Activated naive CD4-positive, alpha-beta T cell treated with anti-CD3 and anti-CD28 coated beads, Interleukin-2, amount 50 U/mL, for 72 hours (primary cell): ENCODE results near the gene POLR2E. TPM values are rescaled to one million over a fixed set of nuclear protein-coding genes. Genes with fewer than 3 reads are reported as not detected.

Source experiments
- ATAC-seq, 2 donors: fragments of 150-1000 bp; cut with Tn5 transposase; 2 replicates each; pipeline ENCODE4 v1.10.0; 2021; ENCODE audit warnings: mild to moderate bottlenecking in 2 of 2, moderate library complexity in 2 of 2
- DNase-seq, 2 donors: peaks; one replicate each; pipeline ENCODE4 v3.0.0; 2021 to 2022; ENCODE audit warnings: low spot score in 2 of 2
- H3K27ac Mint-ChIP-seq, 2 donors: one replicate each; pipeline ENCODE4 v1.8.0; 2022; ENCODE audit warnings: mild to moderate bottlenecking in 2 of 2, mixed read lengths in 2 of 2
- H3K36me3 Mint-ChIP-seq, 2 donors: one replicate each; pipeline ENCODE4 v1.8.0; 2022; ENCODE audit warnings: mixed read lengths in 2 of 2
- H3K9me3 Mint-ChIP-seq, 2 donors: one replicate each; pipeline ENCODE4 v1.8.0; 2022; ENCODE audit warnings: mixed read lengths in 2 of 2
- total RNA-seq, 2 donors: library from RNA; stranded (reverse); gene quantifications; one replicate each; pipeline ENCODE4 v1.2.3, GENCODE V29; 2022

POLR2E gene
- total RNA-seq, 2 donors from 2014 or later, result 248 to 259 TPM

GRCh38 chr19:1081301-1082164 is 13.6 kb downstream of the POLR2E start:
- ATAC-seq (no peak), DNase-seq (no peak)
- H3K9me3 Mint-ChIP-seq, result no peaks in the 10 kb centered on the region
- peak overlapping the region in 1 of 2 donors; percentile 54 for H3K27ac Mint-ChIP-seq
- peaks cover 11 to 42% of the 10 kb centered on the region in 2 donors for H3K36me3 Mint-ChIP-seq

GRCh38 chr19:1080360-1081161 is 14.6 kb downstream of the POLR2E start:
- H3K36me3 Mint-ChIP-seq, result peaks cover 17 to 49% of the 10 kb centered on the region in 2 donors
- DNase-seq (no peak), ATAC-seq (no peak)
- H3K27ac Mint-ChIP-seq, result no peak overlapping the region
- H3K9me3 Mint-ChIP-seq, result no peaks in the 10 kb centered on the region

- peaks cover 20 to 54% of the 10 kb centered on the region in 2 donors for H3K36me3 Mint-ChIP-seq
- H3K27ac Mint-ChIP-seq, result peak overlapping the region in 1 of 2 donors; percentile 44
- ATAC-seq (peak; percentile 8), DNase-seq (peak; percentile 70 to 85)
- H3K9me3 Mint-ChIP-seq, result no peaks in the 10 kb centered on the region
These were observed 15.5 kb downstream of the POLR2E start for GRCh38 chr19:1079566-1080111.

- ATAC-seq (peak; percentile 84 to 87), DNase-seq (peak; percentile 87 to 92)
- no peaks in the 10 kb centered on the region for H3K9me3 Mint-ChIP-seq
- H3K36me3 Mint-ChIP-seq, result peaks cover 28 to 52% of the 10 kb centered on the region in 2 donors
- H3K27ac Mint-ChIP-seq, result peak overlapping the region; percentile 89 to 92
These were observed 18.2 kb downstream of the POLR2E start for GRCh38 chr19:1076951-1077350.

GRCh38 chr19:1076046-1076386 is 19.2 kb downstream of the POLR2E start:
- Mint-ChIP-seq H3K27ac (peak overlapping the region; percentile 67 to 97), H3K36me3 (peaks cover 31 to 52% of the 10 kb centered on the region in 2 donors), H3K9me3 (no peaks in the 10 kb centered on the region)
- DNase-seq, result no peak
- no peak for ATAC-seq

- peaks cover 27 to 40% of the 10 kb centered on the region in 2 donors for H3K36me3 Mint-ChIP-seq
- peak; percentile 80 to 86 for DNase-seq
- peak; percentile 18 to 39 for ATAC-seq
- no peaks in the 10 kb centered on the region for H3K9me3 Mint-ChIP-seq
- H3K27ac Mint-ChIP-seq, result no peak overlapping the region
These were observed 20.5 kb downstream of the POLR2E start for GRCh38 chr19:1074544-1075283.

GRCh38 chr19:1073956-1074517 is 21.1 kb downstream of the POLR2E start:
- H3K9me3 Mint-ChIP-seq, result no peaks in the 10 kb centered on the region
- H3K36me3 Mint-ChIP-seq, result peaks cover 33 to 46% of the 10 kb centered on the region in 2 donors
- no peak overlapping the region for H3K27ac Mint-ChIP-seq
- no peak for ATAC-seq
- DNase-seq, result no peak

- no peak overlapping the region for H3K27ac Mint-ChIP-seq
- DNase-seq (no peak), ATAC-seq (no peak)
- no peaks in the 10 kb centered on the region for H3K9me3 Mint-ChIP-seq
- H3K36me3 Mint-ChIP-seq, result peaks cover 39 to 52% of the 10 kb centered on the region in 2 donors
These were observed 21.9 kb downstream of the POLR2E start for GRCh38 chr19:1073063-1073955.

GRCh38 chr19:1072371-1073015 is 22.7 kb downstream of the POLR2E start:
- H3K9me3 Mint-ChIP-seq, result no peaks in the 10 kb centered on the region
- H3K36me3 Mint-ChIP-seq, result peaks cover 39 to 44% of the 10 kb centered on the region in 2 donors
- ATAC-seq (no peak), DNase-seq (no peak)
- peak overlapping the region; percentile 51 to 75 for H3K27ac Mint-ChIP-seq

- peaks cover 33 to 35% of the 10 kb centered on the region in 2 donors for H3K36me3 Mint-ChIP-seq
- peak overlapping the region; percentile 44 to 75 for H3K27ac Mint-ChIP-seq
- DNase-seq (no peak), ATAC-seq (no peak)
- no peaks in the 10 kb centered on the region for H3K9me3 Mint-ChIP-seq
These were observed 24.0 kb downstream of the POLR2E start for GRCh38 chr19:1070931-1071791.

GRCh38 chr19:1070576-1070930 is 24.6 kb downstream of the POLR2E start:
- DNase-seq, result no peak
- H3K27ac Mint-ChIP-seq, result no peak overlapping the region
- no peak for ATAC-seq
- H3K36me3 Mint-ChIP-seq, result peaks cover 27 to 29% of the 10 kb centered on the region in 2 donors
- H3K9me3 Mint-ChIP-seq, result no peaks in the 10 kb centered on the region

- H3K27ac Mint-ChIP-seq, result peak overlapping the region; percentile 95
- peak in 1 of 2 donors; percentile 65 for ATAC-seq
- H3K9me3 Mint-ChIP-seq, result no peaks in the 10 kb centered on the region
- peak in 1 of 2 donors; percentile 83 for DNase-seq
- peaks cover 25% of the 10 kb centered on the region in 2 donors for H3K36me3 Mint-ChIP-seq
These were observed 26.0 kb downstream of the POLR2E start for GRCh38 chr19:1069009-1069779.
